Activated CD4-positive, alpha-beta T cell treated with anti-CD3 and anti-CD28 coated beads, Interleukin-2, Interleukin-4, amounts not matched to agents 100 ng/mL and 50 ng/mL, durations not matched to agents 16 hours and 8 hours (primary cell): Measurements from ENCODE around the gene GRIK4.

Source experiments
- DNase-seq: peaks from one replicate; pipeline ENCODE4 v3.0.0-alpha.2; 2020; ENCODE audit warnings: low spot score

Gene GRIK4

DNA sequence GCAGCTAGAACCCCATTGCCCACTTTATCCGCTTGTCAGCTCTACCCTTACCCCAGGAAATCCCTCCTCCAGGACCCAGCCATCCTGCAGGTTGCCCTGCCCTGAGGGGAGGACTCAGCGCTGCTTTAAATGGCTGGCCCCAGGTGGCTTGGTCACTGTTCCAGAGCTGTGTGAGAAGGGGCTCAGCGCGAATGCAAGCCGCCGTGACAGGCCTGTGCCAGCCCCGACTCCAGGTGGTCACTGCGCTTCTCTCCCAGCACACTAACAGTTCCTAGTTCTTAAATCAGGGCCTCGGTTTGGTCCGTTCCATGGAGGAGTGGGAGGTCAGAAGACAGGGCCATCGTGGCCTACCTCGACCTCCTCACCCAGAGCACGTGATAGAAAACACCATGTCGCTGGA, 446.6 kb downstream of the GRIK4 start:
- DNase-seq, result no peak

DNA sequence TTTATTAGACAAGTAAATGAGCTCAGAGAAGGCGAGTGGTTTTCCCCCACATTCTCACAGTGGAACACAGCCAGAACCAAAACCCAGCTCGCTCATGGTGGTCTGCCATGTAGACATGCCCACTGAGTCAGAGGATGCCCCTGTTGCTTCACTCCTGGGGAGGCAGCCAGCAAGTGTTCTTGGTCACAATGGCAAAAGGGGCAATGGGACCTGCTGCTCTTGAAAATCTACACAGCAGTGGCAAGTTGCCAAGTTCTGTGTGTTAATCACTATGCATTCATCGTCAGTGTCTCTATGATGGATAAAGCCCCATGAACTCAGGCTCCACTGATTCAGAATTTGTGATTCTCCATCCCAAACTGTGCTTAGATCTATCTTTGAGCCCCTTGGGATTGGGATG, 447.6 kb downstream of the GRIK4 start:
- no peak for DNase-seq

DNA sequence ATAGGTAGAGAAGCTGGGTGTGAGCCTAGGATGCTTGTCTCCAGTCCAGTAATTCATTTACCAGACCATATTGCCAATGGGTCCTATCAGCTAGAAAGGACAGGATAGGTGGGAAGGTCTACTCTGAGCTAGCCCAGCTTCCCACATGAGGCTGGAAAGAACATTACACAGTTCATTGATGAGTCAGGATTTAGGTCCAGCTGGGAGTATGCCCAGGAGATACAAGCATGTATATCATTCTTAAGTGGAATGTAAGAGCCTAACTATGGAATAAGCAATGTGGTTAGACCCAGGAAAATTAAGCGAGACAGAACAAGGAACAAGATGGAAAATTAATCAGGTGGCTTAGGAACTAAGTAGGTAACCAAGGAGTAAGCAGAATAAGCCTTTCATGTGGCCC, 453.3 kb downstream of the GRIK4 start:
- no peak for DNase-seq

DNA sequence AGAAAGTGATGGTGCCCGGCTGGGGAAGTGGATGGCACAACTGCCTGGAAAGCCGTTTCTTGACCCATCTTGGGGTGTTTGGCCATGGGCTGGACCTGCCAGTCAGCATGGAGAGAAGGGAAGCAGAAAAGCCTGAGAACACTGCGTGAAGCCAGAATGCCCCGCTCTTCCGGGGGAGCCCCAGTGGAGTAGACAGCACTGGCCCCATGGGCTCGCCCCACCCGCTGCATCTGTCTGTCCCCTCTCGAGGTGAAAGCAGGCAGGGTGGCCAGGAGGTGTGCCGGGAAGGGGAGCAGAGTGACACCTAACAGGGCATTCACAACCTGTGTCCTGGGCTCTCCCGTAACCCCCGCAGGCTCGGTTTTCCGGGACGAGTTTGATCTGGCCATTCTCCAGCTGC, 455.3 kb downstream of the GRIK4 start:
- no peak for DNase-seq

DNA sequence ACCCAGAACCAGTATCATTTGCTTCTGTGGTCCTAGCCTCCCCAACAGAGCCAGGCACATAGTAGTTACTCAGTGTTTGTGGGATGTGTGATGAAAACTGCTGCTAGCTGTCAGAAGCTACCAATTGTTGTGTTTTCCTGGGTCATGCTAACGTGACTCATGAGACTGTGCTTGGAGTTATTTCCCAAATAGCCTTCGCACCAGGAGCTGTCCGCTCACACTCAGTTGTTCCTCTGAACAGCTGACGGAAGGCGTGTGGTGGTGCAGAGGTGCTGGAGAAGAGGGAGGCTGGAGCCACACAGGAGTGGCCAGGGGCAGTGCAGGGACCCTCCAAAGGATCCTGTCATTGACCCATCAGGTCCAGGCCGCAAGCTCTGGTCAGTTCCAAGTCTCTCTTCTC, 458.4 kb downstream of the GRIK4 start:
- DNase-seq, result no peak

DNA sequence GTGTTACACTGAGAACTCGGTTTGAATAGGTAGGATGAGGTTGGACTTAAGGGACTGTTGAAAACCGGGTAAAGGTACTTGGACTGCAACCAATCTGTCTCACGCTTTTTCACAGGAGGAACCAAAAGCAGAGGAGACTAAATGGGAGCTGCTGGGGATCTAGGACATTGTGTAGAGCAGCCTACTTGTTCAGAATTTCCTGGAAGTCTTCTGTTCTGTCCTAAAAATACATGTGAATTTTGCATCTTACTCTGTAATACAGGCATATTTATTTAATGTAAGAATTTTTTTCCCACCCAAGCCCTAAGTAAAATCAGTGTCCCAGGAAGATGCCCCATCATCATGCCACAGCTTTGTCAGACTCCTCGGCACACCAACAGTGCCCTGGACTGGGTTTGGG, 460.3 kb downstream of the GRIK4 start:
- DNase-seq, result no peak

DNA sequence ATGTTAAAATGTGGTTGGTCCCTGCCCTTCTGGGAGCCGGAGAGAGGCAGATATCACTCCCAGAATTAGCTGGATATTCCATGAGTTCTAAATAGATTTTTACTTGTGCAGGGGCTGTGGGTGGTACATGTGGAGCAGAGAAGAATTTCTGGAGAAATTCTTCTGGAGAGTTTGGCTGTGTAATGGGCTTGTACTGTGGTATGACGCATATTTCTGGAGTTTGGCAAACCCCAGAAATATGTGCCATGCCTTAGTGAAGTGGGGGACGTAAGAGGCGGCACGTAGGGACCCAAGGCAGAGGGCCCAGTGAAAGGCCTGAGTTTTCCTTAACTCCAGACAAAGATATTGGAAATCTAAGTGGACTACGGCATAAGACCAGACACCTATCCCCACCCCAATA, 461.1 kb downstream of the GRIK4 start:
- DNase-seq, result no peak

DNA sequence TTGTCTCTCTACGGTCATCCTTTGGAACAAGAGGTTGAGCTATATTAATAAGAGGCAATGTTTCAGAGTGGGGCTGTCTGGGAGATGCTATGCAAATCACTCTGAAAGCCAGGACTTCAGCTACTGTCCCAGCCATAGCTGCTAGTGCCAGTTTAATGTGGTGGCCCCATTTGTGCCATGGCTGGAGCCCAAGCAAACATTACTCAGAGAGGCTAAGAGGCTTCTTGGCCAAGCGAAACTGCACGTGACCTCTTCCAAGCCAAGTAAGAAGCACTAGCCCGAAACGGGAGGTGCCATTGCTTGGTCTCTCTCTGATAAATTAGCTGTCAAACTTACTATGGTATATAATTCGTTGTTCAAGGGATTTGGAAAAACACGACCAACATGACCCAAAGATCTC, 462.0 kb downstream of the GRIK4 start:
- DNase-seq, result no peak

DNA sequence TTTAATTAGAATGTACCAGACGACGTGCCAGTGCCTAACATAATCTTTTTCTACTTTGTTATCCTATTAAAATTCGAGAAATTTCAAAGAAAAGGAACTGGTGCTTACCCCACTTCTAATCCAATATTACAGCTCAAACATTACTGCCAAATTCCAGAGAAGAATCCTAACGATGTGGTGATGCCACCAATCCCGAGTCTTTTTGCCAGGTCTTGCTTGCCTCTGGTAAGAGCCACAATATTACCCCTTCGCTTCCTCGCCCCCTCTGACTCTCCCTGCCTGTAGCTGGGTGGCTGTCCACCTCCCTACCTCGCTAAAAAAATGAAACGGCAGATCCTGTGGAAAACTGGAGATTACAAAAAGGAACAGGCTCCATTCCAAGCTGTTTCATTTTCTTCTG, 462.9 kb downstream of the GRIK4 start:
- no peak for DNase-seq

DNA sequence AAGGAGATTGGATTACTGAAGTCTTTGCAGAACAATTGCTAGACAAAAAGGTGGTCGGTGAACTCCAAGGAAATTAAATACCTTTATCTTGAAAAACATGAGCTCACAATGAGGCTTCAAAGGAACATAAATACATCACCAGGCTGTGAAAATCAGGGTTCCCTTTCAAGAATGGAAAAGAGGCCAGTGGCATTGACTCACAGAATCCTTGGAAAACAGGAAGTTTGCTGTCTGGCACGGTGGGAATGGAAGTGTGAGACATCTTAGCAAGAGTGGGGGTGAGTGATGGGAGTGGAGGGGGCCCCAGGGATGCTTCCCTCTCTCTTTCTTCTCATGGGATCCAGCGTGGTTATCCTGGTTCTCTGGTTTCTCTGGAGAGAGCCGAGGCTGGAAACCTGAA, 463.4 kb downstream of the GRIK4 start:
- DNase-seq, result no peak

DNA sequence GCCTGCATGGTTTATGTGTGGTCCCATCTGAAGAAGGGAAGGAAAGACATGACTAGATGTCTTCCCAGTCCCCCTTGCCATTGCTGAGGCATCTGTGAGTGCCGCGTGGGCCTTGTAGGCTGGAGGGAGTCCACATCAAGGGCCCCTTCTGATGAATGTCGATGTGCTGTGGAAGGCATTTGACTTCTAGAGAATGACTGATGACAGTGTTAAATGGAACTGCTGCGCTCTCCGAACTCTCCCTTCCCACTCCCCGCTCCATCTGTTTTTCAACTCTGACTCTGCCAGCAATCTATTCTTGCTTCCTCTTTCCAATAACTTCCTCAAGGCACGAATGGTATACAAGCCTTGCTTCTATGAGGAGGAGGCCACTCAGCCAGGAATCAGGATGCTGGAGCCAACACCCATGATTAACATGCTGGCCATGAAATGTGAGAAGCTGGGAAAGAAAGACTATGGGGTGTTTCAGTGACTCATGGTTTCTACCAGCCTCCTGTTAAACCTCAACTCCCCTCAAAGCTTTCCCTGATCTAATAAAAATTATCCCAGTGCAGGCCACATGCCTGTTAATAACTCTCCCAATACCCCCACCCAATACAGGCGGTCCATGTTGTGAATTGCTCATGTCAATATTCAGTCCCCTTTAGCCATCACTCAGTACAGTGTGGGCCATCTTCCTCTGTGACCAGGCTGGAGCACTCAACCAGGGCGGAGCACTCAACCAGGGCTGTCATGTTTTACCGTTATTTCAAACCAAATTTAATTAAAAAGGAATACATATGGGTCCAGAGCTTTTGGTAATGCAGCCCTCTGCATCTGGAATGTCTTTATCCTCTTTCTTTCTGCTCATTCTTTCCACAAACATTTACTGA, 466.0 kb downstream of the GRIK4 start:
- DNase-seq, result no peak

DNA sequence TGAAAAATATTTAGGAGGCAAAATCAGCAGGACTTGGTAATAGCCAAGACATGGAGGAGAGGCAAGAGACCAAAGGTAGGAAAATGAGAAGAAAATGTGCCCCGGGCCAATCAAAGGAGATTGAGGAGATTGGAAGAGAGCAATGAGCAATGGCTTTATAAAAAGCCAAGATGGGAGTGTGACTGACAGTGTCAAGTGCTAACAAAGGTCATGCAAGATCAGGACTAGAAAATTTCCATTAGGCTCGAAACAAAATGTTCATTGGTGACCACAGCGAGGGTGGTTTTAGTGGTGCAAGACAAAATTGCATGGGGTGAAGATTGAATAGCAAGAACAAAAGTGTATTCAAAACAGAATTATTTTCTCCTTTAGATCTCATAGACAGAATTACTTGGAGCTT, 467.2 kb downstream of the GRIK4 start:
- DNase-seq, result no peak

DNA sequence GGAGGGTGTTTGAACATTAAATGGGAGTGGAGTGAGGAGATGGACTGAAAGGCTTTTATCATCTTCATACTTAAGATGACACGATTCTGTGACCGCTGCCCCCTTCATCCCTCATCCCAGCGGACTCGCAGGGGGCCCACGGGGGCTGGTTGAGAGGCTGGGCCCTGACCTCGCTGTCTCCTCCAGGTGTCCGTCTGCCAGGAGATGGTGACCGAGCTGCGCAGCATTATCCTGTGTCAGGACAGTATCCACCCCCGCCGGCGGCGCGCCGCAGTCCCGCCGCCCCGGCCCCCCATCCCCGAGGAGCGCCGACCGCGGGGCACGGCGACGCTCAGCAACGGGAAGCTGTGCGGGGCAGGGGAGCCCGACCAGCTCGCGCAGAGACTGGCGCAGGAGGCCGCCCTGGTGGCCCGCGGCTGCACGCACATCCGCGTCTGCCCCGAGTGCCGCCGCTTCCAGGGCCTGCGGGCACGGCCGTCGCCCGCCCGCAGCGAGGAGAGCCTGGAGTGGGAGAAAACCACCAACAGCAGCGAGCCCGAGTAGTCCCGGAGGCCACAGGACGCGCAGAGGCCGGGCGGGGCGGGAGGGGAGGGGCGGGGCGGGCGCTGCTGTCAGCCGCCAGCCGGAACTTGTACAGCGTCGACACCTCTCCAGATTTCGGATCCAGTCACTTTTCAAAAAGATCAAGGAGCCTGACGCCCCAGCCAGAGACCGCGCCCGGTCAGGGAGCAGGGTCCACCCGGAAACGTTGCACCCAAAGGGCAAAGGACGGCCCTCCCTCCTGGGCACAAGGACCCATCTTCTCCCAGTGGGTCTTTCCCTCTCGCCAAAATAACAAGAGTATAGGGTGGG, 474.4 kb downstream of the GRIK4 start:
- DNase-seq, result peak; percentile 25

DNA sequence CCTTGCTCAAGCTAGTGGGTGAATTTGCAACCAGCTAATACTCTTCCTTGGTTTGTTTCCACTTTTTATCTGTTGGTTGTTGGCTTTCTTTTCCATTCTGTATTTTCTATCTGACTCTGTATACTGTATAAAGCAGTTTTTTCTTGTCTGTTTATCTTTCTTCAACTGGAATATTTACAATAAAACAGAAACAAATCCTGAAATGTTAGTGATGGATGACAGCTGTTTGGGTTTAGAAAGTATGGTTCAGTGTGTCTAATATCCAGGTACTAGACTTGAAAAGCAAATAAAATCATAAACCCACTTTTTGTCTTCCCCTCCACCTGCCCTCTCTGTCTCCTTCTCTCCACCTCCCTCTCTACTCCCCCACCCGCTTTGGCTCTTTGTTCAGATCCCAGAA, 477.1 kb downstream of the GRIK4 start:
- no peak for DNase-seq

DNA sequence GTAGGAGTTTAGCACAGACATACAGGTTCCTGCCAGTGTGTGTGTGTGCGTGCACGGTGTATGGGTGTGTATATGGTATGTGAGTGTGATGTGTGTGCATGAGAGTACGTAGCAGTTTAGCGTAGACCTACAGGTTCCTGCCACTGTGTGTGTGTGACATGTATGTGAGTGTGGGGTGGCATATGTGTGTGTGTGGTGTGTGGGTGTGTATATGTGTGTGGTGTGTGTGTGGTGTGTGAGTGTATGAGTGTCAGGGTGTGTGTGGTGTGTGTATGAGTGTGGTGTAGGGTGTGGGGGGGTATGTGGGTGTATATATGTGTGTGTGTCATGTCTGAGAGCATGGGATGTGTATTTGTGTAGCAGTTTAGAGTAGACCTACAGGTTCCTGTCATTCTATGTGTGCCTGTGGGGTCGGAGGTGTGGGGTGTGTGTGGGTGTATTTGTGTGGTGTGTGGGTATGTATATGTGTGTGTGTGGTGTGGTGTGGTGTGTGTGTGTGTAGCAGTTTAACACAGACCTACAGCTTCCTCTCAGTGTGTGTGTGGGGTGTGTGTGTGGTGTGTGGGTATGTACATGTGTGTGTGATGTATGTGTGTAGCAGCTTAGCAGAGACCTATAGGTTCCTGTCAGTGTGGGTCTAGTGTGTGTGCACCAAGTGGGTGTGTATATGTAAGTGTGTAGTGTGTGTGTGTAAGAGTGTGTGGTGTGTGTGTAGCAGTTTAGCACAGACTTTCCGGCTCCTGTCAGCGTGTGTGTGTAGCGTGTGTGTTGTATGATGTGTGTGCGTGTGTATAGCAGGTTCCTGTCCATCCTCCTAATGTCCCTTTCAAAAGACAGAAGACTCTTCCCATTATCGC, 480.5 kb downstream of the GRIK4 start:
- DNase-seq, result no peak

DNA sequence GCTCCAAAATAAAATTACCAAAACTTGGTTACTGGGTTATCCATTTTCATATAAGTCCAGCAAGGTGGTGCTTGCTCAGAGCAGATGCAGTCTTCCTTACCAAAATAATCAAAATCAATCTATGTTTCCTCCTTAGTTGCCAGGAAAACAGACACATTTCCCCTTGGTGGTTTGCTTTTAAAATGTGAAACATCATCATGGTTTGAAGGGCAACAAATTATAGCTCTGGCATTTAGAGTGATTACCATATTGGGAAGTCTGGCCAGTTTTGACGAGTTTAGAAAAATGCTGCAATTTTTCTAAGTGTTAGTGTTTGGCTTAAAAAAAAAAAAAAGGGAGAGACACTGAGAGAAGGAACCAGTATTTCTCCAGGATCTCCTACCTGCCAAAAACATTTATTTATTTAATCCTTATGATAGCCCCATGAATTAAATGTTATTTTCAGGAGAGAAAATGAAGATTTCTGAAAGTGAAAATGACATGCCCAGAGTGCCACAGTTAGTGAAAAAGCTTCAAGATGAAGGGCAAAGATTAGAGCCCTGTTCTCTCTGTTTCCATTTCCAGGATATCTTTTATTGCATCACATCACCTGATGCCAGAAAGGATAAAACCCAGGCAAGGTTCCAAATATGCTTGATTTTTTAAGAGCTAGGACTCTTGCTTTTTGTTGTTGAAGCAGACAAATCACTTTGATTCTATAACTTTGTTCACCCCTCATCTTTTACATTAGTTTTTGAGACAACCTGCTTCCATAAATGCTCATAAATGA, 482.7 kb downstream of the GRIK4 start:
- DNase-seq, result no peak

DNA sequence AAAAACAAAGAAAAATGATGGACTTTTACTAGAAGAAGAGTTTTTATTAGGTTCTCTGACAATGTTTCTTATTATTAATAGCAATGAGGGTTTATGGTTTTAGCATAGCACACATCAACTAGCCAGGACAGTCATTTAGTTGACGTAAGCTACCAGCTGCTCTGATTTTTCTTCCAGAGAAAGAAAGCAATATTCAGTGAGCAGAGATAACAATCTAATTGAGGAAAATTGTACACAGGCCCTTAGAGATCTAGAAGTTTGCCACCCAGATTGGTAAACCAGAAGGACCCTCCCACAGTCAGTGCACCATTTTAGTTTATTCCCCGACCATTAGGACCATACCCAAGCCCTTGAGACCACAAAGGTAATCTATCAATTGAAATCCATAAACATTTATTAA, 483.6 kb downstream of the GRIK4 start:
- no peak for DNase-seq

DNA sequence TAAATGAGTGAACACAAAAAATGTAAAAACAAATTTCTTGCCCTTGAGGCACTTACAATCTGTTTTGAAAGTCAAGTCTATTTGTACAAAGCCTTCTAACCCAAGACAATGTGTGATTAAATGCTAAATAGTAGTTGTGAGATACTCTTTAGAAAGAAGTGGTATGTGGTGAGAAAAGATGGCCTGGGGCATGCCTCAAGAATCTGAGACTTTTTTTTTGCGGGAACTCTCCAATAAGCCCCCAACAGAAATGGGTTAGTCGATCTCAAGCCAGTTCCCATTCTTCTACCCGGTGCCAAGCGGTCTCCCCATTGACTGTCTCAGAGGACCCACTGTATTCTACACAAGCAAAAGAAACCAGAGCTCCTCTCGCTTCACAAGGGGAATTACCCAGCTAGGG, 485.4 kb downstream of the GRIK4 start:
- DNase-seq, result no peak

DNA sequence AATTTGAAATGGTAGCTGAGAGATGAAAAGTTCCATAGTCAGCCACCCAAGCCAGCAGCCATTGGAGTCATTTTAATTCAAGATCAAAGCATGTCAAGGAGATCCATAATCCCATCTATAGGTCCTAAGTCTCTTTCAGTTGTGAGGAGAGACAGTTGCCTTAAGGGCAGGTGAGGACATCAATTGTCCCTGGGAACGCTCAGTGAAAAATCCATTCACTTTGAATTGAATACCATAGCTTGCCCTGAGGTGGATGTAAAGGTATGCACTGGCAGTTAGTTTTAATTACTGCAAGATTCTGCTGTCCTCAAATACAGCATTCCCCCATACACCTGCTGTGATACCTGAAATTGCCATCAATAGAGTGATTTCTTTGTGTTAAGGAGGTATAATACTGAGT, 487.0 kb downstream of the GRIK4 start:
- DNase-seq, result no peak

DNA sequence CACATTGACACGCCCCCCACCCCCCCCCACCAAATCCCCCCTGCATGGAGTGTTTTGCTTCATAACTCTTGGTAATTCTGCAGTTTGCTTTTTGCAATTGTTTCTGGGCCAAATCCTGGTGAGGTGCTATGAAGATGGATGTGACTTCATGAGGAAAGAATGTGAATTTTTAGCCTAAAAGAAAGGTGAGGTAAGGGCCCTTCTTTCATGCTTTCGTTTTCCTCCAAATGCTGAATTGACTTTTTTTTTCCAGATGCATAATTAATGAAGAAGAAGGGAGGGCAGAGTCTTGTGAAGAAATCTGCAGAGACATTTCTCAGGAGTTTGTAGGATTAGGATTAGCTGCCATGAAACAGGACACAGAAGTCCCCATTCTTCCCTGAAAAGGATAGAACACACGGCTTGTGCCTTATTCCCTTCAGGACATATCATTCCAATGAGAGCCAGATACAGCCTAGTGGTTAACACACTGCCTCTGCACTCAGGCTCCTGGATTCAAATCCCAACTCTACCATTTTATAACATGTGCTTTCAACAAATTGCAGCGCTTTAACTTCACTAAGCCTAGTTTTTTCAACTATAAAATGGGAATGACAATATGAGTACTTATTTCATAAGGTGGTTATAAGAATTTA, 492.8 kb downstream of the GRIK4 start:
- no peak for DNase-seq

DNA sequence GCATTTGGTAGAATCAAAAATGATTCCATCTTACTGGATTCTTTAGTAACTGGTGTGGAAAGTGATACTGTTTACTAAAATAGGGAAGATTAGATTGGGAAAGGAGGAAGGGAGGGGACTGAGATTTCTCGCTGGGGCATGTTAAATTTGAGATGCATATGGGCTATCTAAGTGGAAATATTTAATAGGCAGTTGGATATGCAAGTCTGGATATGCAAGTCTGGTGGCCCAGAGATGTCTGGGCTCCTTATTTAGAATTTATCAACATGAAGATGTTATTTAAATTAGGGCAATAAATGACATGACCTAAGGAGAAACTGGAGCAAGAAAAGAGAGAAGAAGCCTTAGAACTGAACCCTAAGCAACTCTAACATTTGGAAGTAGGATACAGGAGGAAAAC, 495.4 kb downstream of the GRIK4 start:
- no peak for DNase-seq
